ENCODE data around the gene COPB2.

DNA sequence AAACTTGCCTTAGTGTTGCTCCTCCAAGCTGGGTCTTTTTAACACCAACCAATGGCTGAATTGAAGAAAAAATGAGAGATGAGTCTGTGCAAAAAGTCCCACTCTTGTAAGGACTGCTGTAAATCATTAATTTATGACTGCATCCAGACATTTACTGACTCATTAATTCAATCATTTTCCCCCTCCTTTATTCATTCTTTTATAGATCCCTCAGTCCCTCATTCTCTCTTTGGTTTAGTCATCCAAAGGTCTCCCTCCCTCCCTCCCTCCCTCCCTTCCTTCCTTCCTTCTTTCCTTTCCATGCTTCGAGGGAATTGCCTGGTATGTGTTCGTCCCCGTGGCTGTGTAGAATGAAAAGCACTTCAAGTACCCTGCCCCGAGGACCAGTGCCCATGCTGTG, 80.9 kb downstream of the COPB2 start:
- TF ChIP-seq EZH2 (IDR thresholded peaks at IDR 0.05; ENCODE audit: insufficient read depth, poor library complexity, severe bottlenecking) (no peak), EZH2phosphoT487 (IDR thresholded peaks at IDR 0.05; ENCODE audit: insufficient read depth, low read depth) (no peak)

Measured in GM23248 (cell line).